Caco-2 (cell line): Measurements from ENCODE around the gene SLC26A9. TPM values are rescaled to one million over a fixed set of nuclear protein-coding genes. Genes with fewer than 3 reads are reported as not detected.

Experiments used
- BruUV-seq: library from RNA; stranded (reverse); fragments of 400-500 nt; replicated peaks from 2 replicates; lab custom pipeline; 2021; lab: Mats Ljungman, UMichigan
- CTCF ChIA-PET: fragments of 300-600 bp; sonication (Branson Sonifier 250); formaldehyde crosslinking; loops from one replicate; lab custom pipeline; 2022; ENCODE audit warnings: antibody characterized with exemption; lab: Charles Lee
- POLR2A ChIA-PET: fragments of 300-600 bp; sonication (Branson Sonifier 250); formaldehyde crosslinking; loops from one replicate; lab custom pipeline; 2022; ENCODE audit warnings: antibody characterized with exemption; lab: Charles Lee
- DNase-seq, 2 experiments: peaks; one replicate each; pipeline versions ENCODE4 v3.0.0 to v3.0.0-alpha.2; 2020 to 2022
- H3K27me3 ChIP-seq: replicated peaks from 2 replicates; pipeline ENCODE4 v1.6.0; 2011; ENCODE audit warnings: low read length; ENCODE audit not compliant: control insufficient read depth, insufficient read depth
- H3K36me3 ChIP-seq: 2 replicates; pipeline ENCODE4 v1.5.1; 2011; ENCODE audit warnings: low read length; ENCODE audit not compliant: control insufficient read depth, insufficient read depth
- H3K4me1 ChIP-seq: fragments of 250-450 bp; sonication (Bioruptor Pico); 2 replicates; pipeline ENCODE4 v1.5.1; 2020; ENCODE audit warnings: mild to moderate bottlenecking
- H3K4me3 ChIP-seq: 2 replicates; pipeline ENCODE4 v1.5.1; 2011; ENCODE audit warnings: low read depth, mild to moderate bottlenecking, control low read depth, low read length
- H3K9me3 ChIP-seq: fragments of 250-450 bp; sonication (Bioruptor Pico); 2 replicates; pipeline ENCODE4 v1.5.1; 2020; ENCODE audit warnings: mild to moderate bottlenecking, moderate library complexity
- H3K27ac Mint-ChIP-seq: one replicate; pipeline ENCODE4 v1.8.0; 2022; ENCODE audit warnings: mixed read lengths; ENCODE audit not compliant: unreplicated experiment
- H3K27me3 Mint-ChIP-seq: one replicate; pipeline ENCODE4 v1.8.0; 2022; ENCODE audit warnings: mixed read lengths; ENCODE audit not compliant: insufficient read depth, unreplicated experiment
- H3K36me3 Mint-ChIP-seq: one replicate; pipeline ENCODE4 v1.8.0; 2022; ENCODE audit warnings: mild to moderate bottlenecking, mixed read lengths; ENCODE audit not compliant: insufficient read depth, unreplicated experiment
- H3K4me1 Mint-ChIP-seq: one replicate; pipeline ENCODE4 v1.8.0; 2022; ENCODE audit warnings: low read depth, mixed read lengths; ENCODE audit not compliant: unreplicated experiment
- H3K4me3 Mint-ChIP-seq: one replicate; pipeline ENCODE4 v1.8.0; 2022; ENCODE audit warnings: mild to moderate bottlenecking, moderate library complexity, mixed read lengths; ENCODE audit not compliant: unreplicated experiment
- H3K9me3 Mint-ChIP-seq: one replicate; pipeline ENCODE4 v1.8.0; 2022; ENCODE audit warnings: mixed read lengths; ENCODE audit not compliant: unreplicated experiment
- intact Hi-C: fragments of 100-400 bp; cut with micrococcal nuclease; formaldehyde crosslinking; loops from one replicate; pipeline ENCODE4 v1.10.0; 2022; ENCODE audit not compliant: unreplicated experiment
- total RNA-seq: library from RNA; stranded (reverse); gene quantifications from 2 replicates; pipeline ENCODE4 v1.2.3, GENCODE V29; 2022
- TF ChIP-seq, protein P1 (sequence below), 2 experiments: fragments of 200-600 bp in 1 of 2; IDR thresholded peaks; 1 replicate in 1 of 2; 2 replicates in 1 of 2; pipeline versions ENCODE4 v1.5.1 to v1.8.0; 2011 to 2022; ENCODE audit warnings: antibody characterized with exemption in 1 of 2, control low read depth in 1 of 2, inconsistent platforms in 1 of 2, low read depth in 1 of 2, low read length in 1 of 2, mild to moderate bottlenecking in 1 of 2, moderate library complexity in 1 of 2; ENCODE audit not compliant: insufficient read depth in 1 of 2, severe bottlenecking in 1 of 2, unreplicated experiment in 1 of 2

Gene SLC26A9
- total RNA-seq, 1 experiment from 2014 or later, result not detected

DNA sequence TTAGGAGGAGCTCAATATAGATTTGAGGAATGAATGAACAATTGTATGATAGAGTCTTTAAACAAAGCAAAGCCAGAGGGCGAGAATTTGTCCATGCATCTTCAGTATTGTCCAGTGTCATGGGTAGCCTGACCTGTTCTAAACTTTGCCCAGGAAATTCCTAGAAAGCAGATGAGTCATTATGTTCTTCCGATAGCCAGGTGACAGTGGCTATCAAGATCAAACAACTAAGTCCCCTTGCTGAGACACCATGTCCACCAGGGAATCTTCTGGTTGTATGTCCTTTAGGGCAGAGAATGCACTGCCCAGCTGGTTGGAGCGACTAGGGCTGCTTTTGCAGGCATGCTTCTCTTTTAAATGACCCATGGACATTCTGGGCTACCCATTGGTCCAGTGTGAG, 1.8 kb upstream of the SLC26A9 start:
- Mint-ChIP-seq H3K4me3 (no peak overlapping the region), H3K27ac (no peak overlapping the region), H3K36me3 (peaks cover 5% of the 10 kb centered on the region), H3K27me3 (peaks cover 10% of the 10 kb centered on the region), H3K4me1 (peaks cover 7% of the 10 kb centered on the region), H3K9me3 (no peaks in the 10 kb centered on the region)
- H3K27me3 ChIP-seq, result no peaks in the 10 kb centered on the region
- CTCF ChIA-PET, result no interaction called here
- intact Hi-C loops, result no loop called here
- TF ChIP-seq, protein P1, sequence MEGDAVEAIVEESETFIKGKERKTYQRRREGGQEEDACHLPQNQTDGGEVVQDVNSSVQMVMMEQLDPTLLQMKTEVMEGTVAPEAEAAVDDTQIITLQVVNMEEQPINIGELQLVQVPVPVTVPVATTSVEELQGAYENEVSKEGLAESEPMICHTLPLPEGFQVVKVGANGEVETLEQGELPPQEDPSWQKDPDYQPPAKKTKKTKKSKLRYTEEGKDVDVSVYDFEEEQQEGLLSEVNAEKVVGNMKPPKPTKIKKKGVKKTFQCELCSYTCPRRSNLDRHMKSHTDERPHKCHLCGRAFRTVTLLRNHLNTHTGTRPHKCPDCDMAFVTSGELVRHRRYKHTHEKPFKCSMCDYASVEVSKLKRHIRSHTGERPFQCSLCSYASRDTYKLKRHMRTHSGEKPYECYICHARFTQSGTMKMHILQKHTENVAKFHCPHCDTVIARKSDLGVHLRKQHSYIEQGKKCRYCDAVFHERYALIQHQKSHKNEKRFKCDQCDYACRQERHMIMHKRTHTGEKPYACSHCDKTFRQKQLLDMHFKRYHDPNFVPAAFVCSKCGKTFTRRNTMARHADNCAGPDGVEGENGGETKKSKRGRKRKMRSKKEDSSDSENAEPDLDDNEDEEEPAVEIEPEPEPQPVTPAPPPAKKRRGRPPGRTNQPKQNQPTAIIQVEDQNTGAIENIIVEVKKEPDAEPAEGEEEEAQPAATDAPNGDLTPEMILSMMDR (IDR thresholded peaks at IDR 0.05; ENCODE audit: insufficient read depth in 1 of 2, low read depth in 1 of 2, low read length in 1 of 2, severe bottlenecking in 1 of 2, unreplicated experiment in 1 of 2), result no peak
- BruUV-seq, result no TSS peak
- H3K4me3 ChIP-seq, result no peak overlapping the region
- H3K9me3 ChIP-seq, result no peaks in the 10 kb centered on the region
- H3K36me3 ChIP-seq, result no peaks in the 10 kb centered on the region
- peaks cover 16% of the 10 kb centered on the region; the same call in 1 of the 2 replicates for H3K4me1 ChIP-seq
- POLR2A ChIA-PET, result no interaction called here
- DNase-seq, result no peak

DNA sequence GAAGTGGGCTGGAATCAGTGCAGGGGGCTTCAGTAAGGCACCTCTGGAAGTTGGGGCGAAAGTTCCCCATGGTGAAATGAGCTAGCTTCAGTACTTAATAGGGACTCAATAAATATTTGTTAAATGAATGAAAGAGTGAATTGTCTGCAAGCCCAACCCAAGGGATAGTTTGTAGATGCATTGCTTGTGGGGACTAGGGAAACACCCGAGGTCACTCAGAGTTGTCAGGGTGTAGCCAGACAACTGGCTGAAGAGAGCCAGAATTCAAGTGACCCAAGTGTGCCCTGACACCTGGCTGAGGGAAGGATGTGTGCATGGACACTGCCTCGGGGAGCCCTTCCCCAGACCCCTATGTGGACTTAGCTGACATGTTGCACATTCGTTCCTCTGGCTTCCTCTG, 1.3 kb upstream of the SLC26A9 start:
- no peaks in the 10 kb centered on the region for H3K9me3 ChIP-seq
- H3K36me3 ChIP-seq, result no peaks in the 10 kb centered on the region
- H3K27me3 Mint-ChIP-seq, result peaks cover 10% of the 10 kb centered on the region
- no TSS peak for BruUV-seq
- no peak for DNase-seq
- H3K4me1 ChIP-seq, result peaks cover 16% of the 10 kb centered on the region; the same call in 1 of the 2 replicates
- no peak overlapping the region for H3K4me3 Mint-ChIP-seq
- peaks cover 5% of the 10 kb centered on the region for H3K36me3 Mint-ChIP-seq
- ChIA-PET POLR2A (no interaction called here), CTCF (no interaction called here)
- intact Hi-C loops, result no loop called here
- TF ChIP-seq, protein P1 (IDR thresholded peaks at IDR 0.05; ENCODE audit: insufficient read depth in 1 of 2, low read depth in 1 of 2, low read length in 1 of 2, severe bottlenecking in 1 of 2, unreplicated experiment in 1 of 2), result no peak
- H3K9me3 Mint-ChIP-seq, result no peaks in the 10 kb centered on the region
- H3K4me1 Mint-ChIP-seq, result peaks cover 7% of the 10 kb centered on the region
- H3K27ac Mint-ChIP-seq, result no peak overlapping the region
- H3K27me3 ChIP-seq, result no peaks in the 10 kb centered on the region
- H3K4me3 ChIP-seq, result no peak overlapping the region

DNA sequence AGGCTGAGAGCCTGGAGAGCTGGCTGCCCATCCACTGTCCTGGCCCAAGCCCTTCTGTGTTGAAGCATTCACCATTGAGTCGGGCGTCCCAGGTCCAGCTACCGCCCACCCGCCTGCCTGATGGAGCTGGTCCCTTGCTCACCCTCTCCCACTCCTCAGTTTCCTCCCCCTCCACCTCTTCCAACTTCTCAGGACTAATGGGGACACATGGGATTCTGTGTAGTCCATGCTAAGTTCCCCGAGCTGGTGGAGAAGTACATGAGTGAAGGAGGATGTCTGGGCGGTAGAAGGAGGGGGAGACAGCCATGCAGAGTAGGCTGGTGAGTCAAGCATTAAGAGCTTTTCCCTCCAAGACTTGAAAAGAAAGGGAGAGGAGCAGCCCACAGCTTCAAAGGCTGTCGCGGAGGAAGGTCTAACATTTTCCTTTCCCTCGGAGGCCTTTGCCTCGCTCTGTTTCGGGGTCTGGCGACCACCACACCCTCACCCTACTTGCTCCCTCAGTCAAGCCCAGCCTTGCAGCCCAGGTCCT, 561 bp downstream of the SLC26A9 start:
- Mint-ChIP-seq H3K4me3 (no peak overlapping the region), H3K9me3 (no peaks in the 10 kb centered on the region), H3K4me1 (peaks cover 7% of the 10 kb centered on the region), H3K36me3 (peaks cover 5% of the 10 kb centered on the region), H3K27ac (no peak overlapping the region), H3K27me3 (peaks cover 10% of the 10 kb centered on the region)
- Histone ChIP-seq H3K36me3 (no peaks in the 10 kb centered on the region), H3K4me3 (no peak overlapping the region), H3K9me3 (no peaks in the 10 kb centered on the region), H3K4me1 (peaks cover 16% of the 10 kb centered on the region; the same call in 1 of the 2 replicates), H3K27me3 (no peaks in the 10 kb centered on the region)
- CTCF ChIA-PET, result no interaction called here
- TF ChIP-seq, protein P1 (IDR thresholded peaks at IDR 0.05; ENCODE audit: insufficient read depth in 1 of 2, low read depth in 1 of 2, low read length in 1 of 2, severe bottlenecking in 1 of 2, unreplicated experiment in 1 of 2), result no peak
- no TSS peak for BruUV-seq
- POLR2A ChIA-PET, result no interaction called here
- no peak for DNase-seq
- intact Hi-C loops, result no loop called here
